HG03565 (cell line): Measurements from ENCODE around the gene DNAJC27.
A peak's percentile ranks its signal among the peaks of the same experiment; 100 is the strongest.
"Not testable (repeated sequence)": the region's sequence is repeated elsewhere in the genome, so short reads cannot be mapped to it uniquely, and the experiment has no call there.

Experiments used
- ATAC-seq: cut with Tn5 transposase; IDR thresholded peaks from one replicate; pipeline ENCODE4 v1.9.1; 2021; ENCODE audit warnings: mild to moderate bottlenecking, moderate library complexity; ENCODE audit not compliant: unreplicated experiment

DNAJC27 gene

GRCh38 chr2:24971536-24972314 lies at the start of gene DNAJC27:
Gene DNAJC27 (minus strand): TSS chr2:24971955. CDS start chr2:24971904, 51 bp downstream.
- peak; percentile 88 for ATAC-seq

- no peak for ATAC-seq
These were observed 46.9 kb upstream of the DNAJC27 start for GRCh38 chr2:25018681-25019080.

GRCh38 chr2:25014631-25015030 lies 42.9 kb upstream of the DNAJC27 start:
- ATAC-seq: no peak

GRCh38 chr2:25011342-25011741 lies 39.6 kb upstream of the DNAJC27 start:
- ATAC-seq: not testable (repeated sequence)

GRCh38 chr2:25009954-25010353 lies 38.2 kb upstream of the DNAJC27 start:
- no peak for ATAC-seq

- ATAC-seq: no peak
These were observed 30.3 kb upstream of the DNAJC27 start for GRCh38 chr2:25002066-25002465.

GRCh38 chr2:25001325-25001637 lies 29.5 kb upstream of the DNAJC27 start:
- no peak for ATAC-seq

- ATAC-seq: no peak
These were observed 29.0 kb upstream of the DNAJC27 start for GRCh38 chr2:25000503-25001324.

GRCh38 chr2:25000036-25000435 lies 28.3 kb upstream of the DNAJC27 start:
- ATAC-seq: no peak

- not testable (repeated sequence) for ATAC-seq
These were observed 27.3 kb upstream of the DNAJC27 start for GRCh38 chr2:24999097-24999496.

- no peak for ATAC-seq
These were observed 22.5 kb upstream of the DNAJC27 start for GRCh38 chr2:24994146-24994724.

GRCh38 chr2:24993406-24994145 lies 21.8 kb upstream of the DNAJC27 start:
- no peak for ATAC-seq

- ATAC-seq: no peak
These were observed 14.6 kb upstream of the DNAJC27 start for GRCh38 chr2:24986372-24986771.

- no peak for ATAC-seq
These were observed 13.8 kb upstream of the DNAJC27 start for GRCh38 chr2:24985511-24985910.

GRCh38 chr2:24984912-24985311 lies 13.2 kb upstream of the DNAJC27 start:
- no peak for ATAC-seq

GRCh38 chr2:24981411-24982136 lies 9.8 kb upstream of the DNAJC27 start:
- no peak for ATAC-seq

GRCh38 chr2:24978661-24979060 lies 6.9 kb upstream of the DNAJC27 start:
- no peak for ATAC-seq

GRCh38 chr2:24977631-24978030 lies 5.9 kb upstream of the DNAJC27 start:
- no peak for ATAC-seq

- ATAC-seq: no peak
These were observed 2.1 kb upstream of the DNAJC27 start for GRCh38 chr2:24973812-24974211.

- no peak for ATAC-seq
These were observed 683 bp upstream of the DNAJC27 start for GRCh38 chr2:24972315-24972961.
